Thyroid gland (tissue), 4 donors: ENCODE results near the gene CBLIF.

Source experiments
- CTCF ChIP-seq, 6 experiments: fragments of 200-600 bp in 3 of 6; fragments of 450-650 bp in 3 of 6; sonication (generic) in 3 of 6; IDR thresholded peaks; one replicate each; pipeline ENCODE4 v1.5.1; 2016 to 2019; ENCODE audit warnings: antibody characterized with exemption in 6 of 6, mild to moderate bottlenecking in 2 of 6, inconsistent platforms in 1 of 6, moderate library complexity in 1 of 6
- POLR2A ChIP-seq, 2 donors: fragments of 450-650 bp; IDR thresholded peaks; one replicate each; pipeline ENCODE4 v1.6.1; 2017; ENCODE audit warnings: antibody characterized with exemption in 2 of 2, mild to moderate bottlenecking in 2 of 2, moderate library complexity in 1 of 2

GRCh38 chr11:59865031-59865430 lies 19.7 kb upstream of the CBLIF start:
- TF ChIP-seq CTCF (IDR thresholded peaks at IDR 0.05) (no peak), POLR2A (IDR thresholded peaks at IDR 0.05) (no peak)
